Measurements from ENCODE around the gene MIP. TPM values are rescaled to one million over a fixed set of nuclear protein-coding genes. Genes with fewer than 3 reads are reported as not detected.
"Not testable (repeated sequence)": the region's sequence is repeated elsewhere in the genome, so short reads cannot be mapped to it uniquely, and the experiment has no call there.

Gene MIP
- total RNA-seq (not detected in 2 replicates), polyA plus RNA-seq (not detected in 2 replicates), polyA minus RNA-seq (ENCODE audit: low replicate concordance) (not detected in 2 replicates)
- polyA plus RNA-seq (2012) = not detected in 2 replicates

- DNase-seq (ENCODE audit: low read depth in 2 of 2) = no peak
- H3K36me3 ChIP-seq (ENCODE audit: control insufficient read depth, insufficient read depth, low read length) = no peaks in the 10 kb centered on the region
- no peaks in the 10 kb centered on the region for H3K4me1 ChIP-seq (ENCODE audit: control insufficient read depth, extremely low read depth, insufficient read depth, low read length)
- TF ChIP-seq EZH2 (IDR thresholded peaks at IDR 0.05; ENCODE audit: low read length, missing control alignments) = no peak
- TF ChIP-seq CTCF (conservative IDR thresholded peaks at IDR 0.05 in 1 of 2, IDR thresholded peaks at IDR 0.05 in 1 of 2; ENCODE audit: low read depth in 1 of 2, low read length in 2 of 2) = no peak
- no peak within 1 kb of the TSS for H3K4me3 ChIP-seq (replicated peaks in 1 of 4; ENCODE audit: control extremely low read depth in 1 of 4, insufficient read depth in 1 of 4, low read depth in 3 of 4, low read length in 4 of 4)
- no peaks in the 10 kb centered on the region for H4K20me1 ChIP-seq (ENCODE audit: control insufficient read depth, extremely low read depth, insufficient read depth, low read length)
- no peaks in the 10 kb centered on the region for H3K9me3 ChIP-seq (ENCODE audit: control insufficient read depth, insufficient read depth, low read depth, low read length)
- H2AFZ ChIP-seq (ENCODE audit: low read length) = no peak within 1 kb of the TSS
- H3K27ac ChIP-seq (ENCODE audit: insufficient read depth, low read length) = no peak within 1 kb of the TSS
- peaks cover 20% of the 10 kb centered on the region for H3K27me3 ChIP-seq (ENCODE audit: control insufficient read depth, insufficient read depth, low read length)
- no peak within 1 kb of the TSS for H3K9ac ChIP-seq (ENCODE audit: insufficient read depth, low read length)
- H3K4me2 ChIP-seq (ENCODE audit: extremely low read depth, insufficient read depth, low read length) = no peak within 1 kb of the TSS
- H3K79me2 ChIP-seq (ENCODE audit: control insufficient read depth, insufficient read depth, low read length) = no peaks in the 10 kb centered on the region
Observed at GRCh38 chr12:56454557-56454956, at the start of gene MIP. TSS of gene MIP (minus strand) at chr12:56454657. CDS start at chr12:56454613, 44 bp downstream.

DNA sequence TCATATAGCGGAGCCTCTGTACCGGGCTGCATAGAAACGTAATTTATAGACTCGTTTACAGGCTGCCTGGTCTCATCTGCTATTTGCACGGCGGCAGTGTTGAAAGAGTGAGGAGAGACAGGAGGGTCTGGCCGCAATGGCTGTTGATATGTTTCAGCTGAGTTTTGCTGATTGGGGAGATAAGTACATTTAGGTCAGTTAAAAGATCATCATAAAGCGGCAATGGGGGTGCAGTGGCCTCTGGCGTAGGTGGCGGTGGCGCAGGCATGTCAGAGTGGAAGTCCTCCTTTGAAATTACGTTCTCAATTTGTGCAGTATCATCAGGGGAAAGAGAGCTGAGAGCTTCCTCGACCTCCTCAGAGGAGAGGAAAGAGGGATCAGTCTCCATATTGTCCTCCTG, 45.4 kb upstream of the MIP start:
- not testable (repeated sequence) for H3K4me2 ChIP-seq (ENCODE audit: extremely low read depth, insufficient read depth, low read length); H2AFZ ChIP-seq (ENCODE audit: low read length); H3K4me1 ChIP-seq (ENCODE audit: control insufficient read depth, extremely low read depth, insufficient read depth, low read length); H3K27me3 ChIP-seq (ENCODE audit: control insufficient read depth, insufficient read depth, low read length); H3K27ac ChIP-seq (ENCODE audit: insufficient read depth, low read length); H3K9ac ChIP-seq (ENCODE audit: insufficient read depth, low read length); H4K20me1 ChIP-seq (ENCODE audit: control insufficient read depth, extremely low read depth, insufficient read depth, low read length); DNase-seq (ENCODE audit: low read depth in 2 of 2); H3K79me2 ChIP-seq (ENCODE audit: control insufficient read depth, insufficient read depth, low read length); H3K4me3 ChIP-seq (replicated peaks in 1 of 4; ENCODE audit: control extremely low read depth in 1 of 4, insufficient read depth in 1 of 4, low read depth in 3 of 4, low read length in 4 of 4); H3K36me3 ChIP-seq (ENCODE audit: control insufficient read depth, insufficient read depth, low read length); H3K9me3 ChIP-seq (ENCODE audit: control insufficient read depth, insufficient read depth, low read depth, low read length)

GRCh38 chr12:56499452-56499851, 45.0 kb upstream of the MIP start:
- not testable (repeated sequence) for H2AFZ ChIP-seq (ENCODE audit: low read length); H3K36me3 ChIP-seq (ENCODE audit: control insufficient read depth, insufficient read depth, low read length); H3K4me3 ChIP-seq (replicated peaks in 1 of 4; ENCODE audit: control extremely low read depth in 1 of 4, insufficient read depth in 1 of 4, low read depth in 3 of 4, low read length in 4 of 4); DNase-seq (ENCODE audit: low read depth in 2 of 2); H3K79me2 ChIP-seq (ENCODE audit: control insufficient read depth, insufficient read depth, low read length); H3K27me3 ChIP-seq (ENCODE audit: control insufficient read depth, insufficient read depth, low read length); H3K9me3 ChIP-seq (ENCODE audit: control insufficient read depth, insufficient read depth, low read depth, low read length); H3K4me2 ChIP-seq (ENCODE audit: extremely low read depth, insufficient read depth, low read length); H4K20me1 ChIP-seq (ENCODE audit: control insufficient read depth, extremely low read depth, insufficient read depth, low read length); H3K4me1 ChIP-seq (ENCODE audit: control insufficient read depth, extremely low read depth, insufficient read depth, low read length); H3K9ac ChIP-seq (ENCODE audit: insufficient read depth, low read length); H3K27ac ChIP-seq (ENCODE audit: insufficient read depth, low read length)

DNA sequence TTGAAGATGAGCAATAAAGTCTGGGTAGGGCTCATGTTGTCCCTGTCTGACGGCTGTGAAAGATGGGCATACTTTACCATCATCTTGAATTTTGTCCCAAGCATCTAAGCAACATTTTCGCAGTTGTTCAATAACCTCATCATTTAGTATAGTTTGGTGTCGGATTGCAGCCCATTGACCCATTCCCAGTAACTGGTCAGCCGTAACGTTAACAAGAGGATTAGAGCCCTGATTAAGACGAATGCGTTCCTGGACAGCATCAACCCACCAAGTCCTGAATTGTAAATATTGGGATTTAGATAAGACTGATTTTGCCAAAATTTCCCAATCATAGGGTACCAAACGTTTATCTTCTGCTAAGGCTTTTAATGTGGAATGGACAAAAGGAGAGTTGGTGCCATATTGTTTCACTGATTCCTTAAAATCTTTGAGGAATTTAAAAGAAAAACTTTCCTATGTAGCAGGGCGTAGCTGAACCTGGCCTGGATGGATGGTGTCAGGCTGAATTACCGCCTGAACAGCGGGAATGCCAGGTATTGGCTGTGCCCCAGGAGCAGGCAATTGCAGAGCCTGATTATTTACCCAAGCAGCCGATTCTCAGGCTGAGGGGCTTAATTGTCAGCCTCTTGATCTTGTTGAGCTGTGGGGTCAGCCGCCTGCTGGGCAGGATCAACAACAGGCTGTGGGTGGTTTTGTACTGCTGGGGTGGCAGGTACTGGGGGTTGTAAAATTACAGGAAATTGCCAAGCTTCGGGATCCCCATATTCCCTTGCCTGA, 43.9 kb upstream of the MIP start:
- H3K9ac ChIP-seq (ENCODE audit: insufficient read depth, low read length); H3K79me2 ChIP-seq (ENCODE audit: control insufficient read depth, insufficient read depth, low read length); H3K36me3 ChIP-seq (ENCODE audit: control insufficient read depth, insufficient read depth, low read length); H3K27me3 ChIP-seq (ENCODE audit: control insufficient read depth, insufficient read depth, low read length); H3K4me2 ChIP-seq (ENCODE audit: extremely low read depth, insufficient read depth, low read length); H3K9me3 ChIP-seq (ENCODE audit: control insufficient read depth, insufficient read depth, low read depth, low read length); H3K4me3 ChIP-seq (replicated peaks in 1 of 4; ENCODE audit: control extremely low read depth in 1 of 4, insufficient read depth in 1 of 4, low read depth in 3 of 4, low read length in 4 of 4); H3K27ac ChIP-seq (ENCODE audit: insufficient read depth, low read length); H3K4me1 ChIP-seq (ENCODE audit: control insufficient read depth, extremely low read depth, insufficient read depth, low read length); H4K20me1 ChIP-seq (ENCODE audit: control insufficient read depth, extremely low read depth, insufficient read depth, low read length); DNase-seq (ENCODE audit: low read depth in 2 of 2); H2AFZ ChIP-seq (ENCODE audit: low read length): not testable (repeated sequence)
